ENCODE results near the gene ZFYVE26.

Gene ZFYVE26

GRCh38 chr14:67746927-67747326, 69.5 kb downstream of the ZFYVE26 start:
- Histone ChIP-seq H3K36me3 (ENCODE audit: insufficient read depth, low read length) (peaks cover 45% of the 10 kb centered on the region), H3K27ac (ENCODE audit: low read depth, low read length) (no peak overlapping the region), H3K4me1 (ENCODE audit: insufficient read depth, low read length) (no peaks in the 10 kb centered on the region), H3K4me3 (ENCODE audit: low read length) (no peak overlapping the region), H3K9me3 (ENCODE audit: insufficient read depth, low read depth, low read length) (no peaks in the 10 kb centered on the region), H3K9ac (ENCODE audit: low read depth, low read length) (no peak overlapping the region), H3K27me3 (ENCODE audit: insufficient read depth, low read length) (no peaks in the 10 kb centered on the region)
- 90% methylated on average over 1 of the region's 1 CpG for WGBS

GRCh38 chr14:67744046-67744445, 72.3 kb downstream of the ZFYVE26 start:
- no peak overlapping the region for H3K4me3 ChIP-seq (ENCODE audit: low read length)
- no peaks in the 10 kb centered on the region for H3K9me3 ChIP-seq (ENCODE audit: insufficient read depth, low read depth, low read length)
- no peaks in the 10 kb centered on the region for H3K27me3 ChIP-seq (ENCODE audit: insufficient read depth, low read length)
- H3K36me3 ChIP-seq (ENCODE audit: insufficient read depth, low read length) = peaks cover 19% of the 10 kb centered on the region
- H3K9ac ChIP-seq (ENCODE audit: low read depth, low read length) = no peak overlapping the region
- 87% methylated on average over 2 of the region's 2 CpGs for WGBS
- H3K4me1 ChIP-seq (ENCODE audit: insufficient read depth, low read length) = no peaks in the 10 kb centered on the region
- no peak overlapping the region for H3K27ac ChIP-seq (ENCODE audit: low read depth, low read length)

- WGBS = 81% methylated on average over 11 of the region's 12 CpGs
- Histone ChIP-seq H3K9ac (ENCODE audit: low read depth, low read length) (no peak overlapping the region), H3K27ac (ENCODE audit: low read depth, low read length) (no peak overlapping the region)
Observed at GRCh38 chr14:67738740-67739504, 77.5 kb downstream of the ZFYVE26 start.

GRCh38 chr14:67736771-67737170, 79.6 kb downstream of the ZFYVE26 start:
- H3K4me1 ChIP-seq (ENCODE audit: insufficient read depth, low read length) = no peaks in the 10 kb centered on the region
- no peak overlapping the region for H3K9ac ChIP-seq (ENCODE audit: low read depth, low read length)
- no peaks in the 10 kb centered on the region for H3K9me3 ChIP-seq (ENCODE audit: insufficient read depth, low read depth, low read length)
- H3K36me3 ChIP-seq (ENCODE audit: insufficient read depth, low read length) = no peaks in the 10 kb centered on the region
- H3K4me3 ChIP-seq (ENCODE audit: low read length) = no peak overlapping the region
- WGBS = 92% methylated on average over 4 of the region's 4 CpGs
- H3K27me3 ChIP-seq (ENCODE audit: insufficient read depth, low read length) = no peaks in the 10 kb centered on the region
- H3K27ac ChIP-seq (ENCODE audit: low read depth, low read length) = no peak overlapping the region

More at GRCh38 chr14:67738740-67739504, 77.5 kb downstream of the ZFYVE26 start:
- Histone ChIP-seq H3K4me1 (ENCODE audit: insufficient read depth, low read length) (no peaks in the 10 kb centered on the region), H3K9me3 (ENCODE audit: insufficient read depth, low read depth, low read length) (no peaks in the 10 kb centered on the region), H3K36me3 (ENCODE audit: insufficient read depth, low read length) (no peaks in the 10 kb centered on the region), H3K4me3 (ENCODE audit: low read length) (no peak overlapping the region), H3K27me3 (ENCODE audit: insufficient read depth, low read length) (no peaks in the 10 kb centered on the region)

DNA sequence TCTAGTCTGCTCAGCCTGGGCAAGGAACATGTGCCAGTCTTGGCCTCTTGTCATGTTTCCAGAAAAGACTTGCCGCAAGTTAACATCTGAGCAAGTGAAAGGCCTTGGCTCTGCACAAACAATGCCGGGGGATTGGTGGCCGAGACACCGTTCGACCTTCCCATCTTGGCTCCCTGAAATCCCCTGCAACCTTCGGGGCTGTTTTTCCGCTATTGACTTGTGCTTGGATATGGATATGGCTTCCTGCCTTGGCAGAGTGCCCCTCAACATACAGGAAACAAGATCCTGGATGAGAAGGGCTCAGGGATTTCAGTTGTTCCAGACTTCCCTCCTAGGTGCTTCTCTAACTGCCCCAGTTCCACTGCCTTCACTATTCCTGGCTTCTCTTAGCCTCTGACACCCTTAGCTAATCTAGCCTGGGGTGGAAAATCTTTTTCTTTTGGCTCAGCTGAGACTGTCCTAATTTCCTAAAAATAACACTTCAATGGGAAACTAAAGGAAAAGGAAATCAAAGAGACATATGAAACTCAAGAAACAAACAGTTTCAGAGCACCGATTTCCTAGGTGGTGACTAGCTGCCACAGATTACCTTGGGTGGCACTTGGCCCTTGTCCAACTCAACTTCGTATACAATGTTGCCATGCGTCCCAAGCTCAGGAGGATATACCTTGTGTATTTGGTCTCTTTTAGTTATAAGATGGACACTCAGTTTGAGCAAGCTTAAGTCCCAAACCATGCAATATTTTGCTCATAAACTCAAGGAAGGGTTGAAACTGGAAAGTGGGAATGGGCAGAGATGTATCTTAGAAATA, 80.8 kb downstream of the ZFYVE26 start:
- no peak overlapping the region for H3K9ac ChIP-seq (ENCODE audit: low read depth, low read length)
- no peaks in the 10 kb centered on the region for H3K27me3 ChIP-seq (ENCODE audit: insufficient read depth, low read length)
- H3K27ac ChIP-seq (ENCODE audit: low read depth, low read length) = no peak overlapping the region
- no peak overlapping the region for H3K4me3 ChIP-seq (ENCODE audit: low read length)
- H3K36me3 ChIP-seq (ENCODE audit: insufficient read depth, low read length) = no peaks in the 10 kb centered on the region
- WGBS = 96% methylated on average over 10 of the region's 10 CpGs
- no peaks in the 10 kb centered on the region for H3K9me3 ChIP-seq (ENCODE audit: insufficient read depth, low read depth, low read length)
- no peaks in the 10 kb centered on the region for H3K4me1 ChIP-seq (ENCODE audit: insufficient read depth, low read length)

- 63% methylated on average over 3 of the region's 3 CpGs for WGBS
- Histone ChIP-seq H3K9me3 (ENCODE audit: insufficient read depth, low read depth, low read length) (no peaks in the 10 kb centered on the region), H3K36me3 (ENCODE audit: insufficient read depth, low read length) (no peaks in the 10 kb centered on the region), H3K9ac (ENCODE audit: low read depth, low read length) (no peak overlapping the region), H3K4me3 (ENCODE audit: low read length) (no peak overlapping the region), H3K4me1 (ENCODE audit: insufficient read depth, low read length) (peaks cover 4% of the 10 kb centered on the region), H3K27me3 (ENCODE audit: insufficient read depth, low read length) (no peaks in the 10 kb centered on the region), H3K27ac (ENCODE audit: low read depth, low read length) (no peak overlapping the region)
Observed at GRCh38 chr14:67734675-67735074, 81.7 kb downstream of the ZFYVE26 start.

GRCh38 chr14:67733616-67734015, 82.8 kb downstream of the ZFYVE26 start:
- Histone ChIP-seq H3K27me3 (ENCODE audit: insufficient read depth, low read length) (no peaks in the 10 kb centered on the region), H3K9me3 (ENCODE audit: insufficient read depth, low read depth, low read length) (no peaks in the 10 kb centered on the region), H3K36me3 (ENCODE audit: insufficient read depth, low read length) (no peaks in the 10 kb centered on the region), H3K4me1 (ENCODE audit: insufficient read depth, low read length) (peaks cover 14% of the 10 kb centered on the region), H3K27ac (ENCODE audit: low read depth, low read length) (no peak overlapping the region), H3K4me3 (ENCODE audit: low read length) (no peak overlapping the region), H3K9ac (ENCODE audit: low read depth, low read length) (no peak overlapping the region)
- 91% methylated on average over 4 of the region's 4 CpGs for WGBS

DNA sequence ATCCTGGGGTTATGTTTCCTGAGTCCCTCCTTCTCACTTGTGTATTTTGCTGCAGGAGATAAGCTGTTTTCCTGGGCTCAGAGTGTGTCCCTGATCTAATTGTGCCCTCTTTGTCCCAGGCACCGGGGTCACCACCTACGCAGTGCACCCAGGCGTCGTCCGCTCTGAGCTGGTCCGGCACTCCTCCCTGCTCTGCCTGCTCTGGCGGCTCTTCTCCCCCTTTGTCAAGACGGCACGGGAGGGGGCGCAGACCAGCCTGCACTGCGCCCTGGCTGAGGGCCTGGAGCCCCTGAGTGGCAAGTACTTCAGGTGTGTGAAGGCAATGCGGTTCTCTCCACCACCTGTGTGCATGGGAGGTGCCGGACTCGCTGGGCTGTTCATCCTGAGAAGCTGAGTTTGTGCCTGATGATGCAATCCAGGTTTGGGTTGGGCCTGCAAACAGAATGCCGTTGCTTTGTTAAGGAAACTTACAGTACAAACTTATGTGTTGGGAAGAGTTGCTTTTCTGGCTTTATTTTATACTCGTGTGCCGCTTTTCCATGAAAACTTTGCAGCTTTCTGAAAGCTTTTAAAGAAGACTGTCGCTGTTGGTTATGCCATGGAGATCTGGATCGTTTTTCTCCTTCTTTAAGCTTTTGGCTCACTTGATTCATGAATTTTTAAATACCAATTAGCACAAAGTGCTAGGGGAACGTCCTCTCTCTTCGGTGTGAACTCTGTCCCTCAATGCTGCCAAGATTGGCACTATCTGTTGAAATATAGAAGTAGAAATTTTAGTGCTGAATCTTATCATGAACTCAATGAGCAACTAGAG, 87.1 kb downstream of the ZFYVE26 start:
- Histone ChIP-seq H3K9ac (ENCODE audit: low read depth, low read length) (peak overlapping the region; percentile 50), H3K4me1 (ENCODE audit: insufficient read depth, low read length) (peaks cover 17% of the 10 kb centered on the region), H3K36me3 (ENCODE audit: insufficient read depth, low read length) (no peaks in the 10 kb centered on the region), H3K4me3 (ENCODE audit: low read length) (peak overlapping the region; percentile 18; the same call in 1 of the 2 replicates), H3K9me3 (ENCODE audit: insufficient read depth, low read depth, low read length) (no peaks in the 10 kb centered on the region), H3K27ac (ENCODE audit: low read depth, low read length) (no peak overlapping the region), H3K27me3 (ENCODE audit: insufficient read depth, low read length) (no peaks in the 10 kb centered on the region)
- WGBS = 56% methylated on average over 21 of the region's 21 CpGs

GRCh38 chr14:67728258-67728657, 88.1 kb downstream of the ZFYVE26 start:
- Histone ChIP-seq H3K27ac (ENCODE audit: low read depth, low read length) (no peak overlapping the region), H3K4me3 (ENCODE audit: low read length) (no peak overlapping the region), H3K4me1 (ENCODE audit: insufficient read depth, low read length) (peaks cover 17% of the 10 kb centered on the region), H3K9ac (ENCODE audit: low read depth, low read length) (no peak overlapping the region), H3K36me3 (ENCODE audit: insufficient read depth, low read length) (no peaks in the 10 kb centered on the region), H3K9me3 (ENCODE audit: insufficient read depth, low read depth, low read length) (no peaks in the 10 kb centered on the region), H3K27me3 (ENCODE audit: insufficient read depth, low read length) (no peaks in the 10 kb centered on the region)

GRCh38 chr14:67727361-67727760, 89.0 kb downstream of the ZFYVE26 start:
- Histone ChIP-seq H3K27ac (ENCODE audit: low read depth, low read length) (no peak overlapping the region), H3K9me3 (ENCODE audit: insufficient read depth, low read depth, low read length) (no peaks in the 10 kb centered on the region), H3K4me1 (ENCODE audit: insufficient read depth, low read length) (peaks cover 19% of the 10 kb centered on the region), H3K27me3 (ENCODE audit: insufficient read depth, low read length) (no peaks in the 10 kb centered on the region), H3K36me3 (ENCODE audit: insufficient read depth, low read length) (no peaks in the 10 kb centered on the region), H3K4me3 (ENCODE audit: low read length) (no peak overlapping the region), H3K9ac (ENCODE audit: low read depth, low read length) (no peak overlapping the region)
- 96% methylated on average over 7 of the region's 7 CpGs for WGBS

DNA sequence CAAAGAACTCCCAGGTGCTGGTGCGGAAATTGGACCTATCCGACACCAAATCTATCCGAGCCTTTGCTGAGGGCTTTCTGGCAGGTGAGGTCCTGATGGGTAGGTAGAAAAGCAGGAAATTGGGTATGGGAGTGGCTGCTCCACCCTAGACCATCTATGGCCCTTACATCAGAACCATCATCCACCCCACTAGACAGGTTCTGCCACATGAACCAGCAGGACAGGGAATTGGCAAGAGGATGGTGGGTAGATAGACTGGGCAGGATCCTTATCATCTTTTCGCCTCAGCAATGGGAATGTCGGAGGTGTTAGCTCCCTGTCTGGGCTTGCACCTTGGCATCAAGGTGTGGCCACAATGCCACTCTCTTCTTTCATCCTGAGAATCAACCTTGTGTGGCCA, 91.2 kb downstream of the ZFYVE26 start:
- peaks cover 20% of the 10 kb centered on the region for H3K4me1 ChIP-seq (ENCODE audit: insufficient read depth, low read length)
- no peak overlapping the region for H3K9ac ChIP-seq (ENCODE audit: low read depth, low read length)
- WGBS = 91% methylated on average over 5 of the region's 5 CpGs
- no peak overlapping the region for H3K27ac ChIP-seq (ENCODE audit: low read depth, low read length)
- H3K36me3 ChIP-seq (ENCODE audit: insufficient read depth, low read length) = no peaks in the 10 kb centered on the region
- H3K9me3 ChIP-seq (ENCODE audit: insufficient read depth, low read depth, low read length) = no peaks in the 10 kb centered on the region
- H3K4me3 ChIP-seq (ENCODE audit: low read length) = no peak overlapping the region
- H3K27me3 ChIP-seq (ENCODE audit: insufficient read depth, low read length) = no peaks in the 10 kb centered on the region

Measured in HUES64 (cell line).